T-cell (primary cell): ENCODE measurements around the gene ZNF445. TPM values are rescaled to one million over a fixed set of nuclear protein-coding genes. Genes with fewer than 3 reads are reported as not detected.

Experiments
- ATAC-seq, 4 experiments: fragments of 200-7000 bp in 3 of 4; fragments of 150-1000 bp in 1 of 4; cut with Tn5 transposase; replicated peaks in 1 of 4; 1 replicate in 3 of 4; 2 replicates in 1 of 4; pipeline ENCODE4 v1.10.0; 2021; ENCODE audit warnings: moderate library complexity in 3 of 4, mild to moderate bottlenecking in 2 of 4, moderate number of reproducible peaks in 1 of 4
- CTCF ChIA-PET, 2 donors: fragments of 300-600 bp; sonication (Branson Sonifier 250); formaldehyde crosslinking; loops; one replicate each; lab custom pipeline; 2022; ENCODE audit warnings: antibody characterized with exemption in 2 of 2; lab: Charles Lee
- POLR2A ChIA-PET, 2 donors: fragments of 300-600 bp; sonication (Branson Sonifier 250); formaldehyde crosslinking; loops; one replicate each; lab custom pipeline; 2022; ENCODE audit warnings: antibody characterized with exemption in 2 of 2; lab: Charles Lee
- DNase-seq, 35 experiments: peaks; one replicate each; pipeline versions ENCODE4 v3.0.0 to v3.0.0-alpha.2; 2013 to 2023
- H3K27ac ChIP-seq: one replicate; pipeline ENCODE4 v1.5.1; 2013; ENCODE audit warnings: low read length
- H3K27me3 ChIP-seq, 2 experiments: replicated peaks in 1 of 2; 1 replicate in 1 of 2; 2 replicates in 1 of 2; pipeline versions ENCODE4 v1.6.1 to v1.7.0; 2013; ENCODE audit warnings: low read length in 1 of 2, mixed read lengths in 1 of 2; ENCODE audit not compliant: control insufficient read depth in 2 of 2, insufficient read depth in 2 of 2; ENCODE audit errors: extremely low read depth in 1 of 2
- H3K36me3 ChIP-seq, 2 donors: 1 replicate in 1 of 2; 2 replicates in 1 of 2; pipeline versions ENCODE4 v1.6.1 to v1.7.0; 2013; ENCODE audit warnings: low read length in 1 of 2; ENCODE audit not compliant: control insufficient read depth in 2 of 2, insufficient read depth in 1 of 2; ENCODE audit errors: extremely low read depth in 1 of 2
- H3K4me1 ChIP-seq, 2 experiments: 1 replicate in 1 of 2; 2 replicates in 1 of 2; pipeline versions ENCODE4 v1.6.1 to v1.7.0; 2013; ENCODE audit warnings: low read length in 2 of 2, mixed read lengths in 1 of 2; ENCODE audit not compliant: insufficient read depth in 2 of 2, control insufficient read depth in 1 of 2; ENCODE audit errors: extremely low read depth in 1 of 2
- H3K4me3 ChIP-seq, 2 donors: 1 replicate in 1 of 2; 2 replicates in 1 of 2; pipeline versions ENCODE4 v1.5.1 to v1.7.0; 2013; ENCODE audit warnings: mild to moderate bottlenecking in 2 of 2, low read length in 1 of 2, moderate library complexity in 1 of 2; ENCODE audit not compliant: control insufficient read depth in 1 of 2; ENCODE audit errors: extremely low read depth in 1 of 2
- H3K9me3 ChIP-seq: 2 replicates; pipeline ENCODE4 v1.7.0; 2013
- H3K27ac Mint-ChIP-seq, 2 donors: one replicate each; pipeline ENCODE4 v1.8.0; 2020 to 2021; ENCODE audit warnings: mild to moderate bottlenecking in 2 of 2, mixed read lengths in 2 of 2
- H3K27me3 Mint-ChIP-seq, 2 donors: one replicate each; pipeline ENCODE4 v1.8.0; 2021 to 2022; ENCODE audit warnings: mixed read lengths in 2 of 2
- H3K36me3 Mint-ChIP-seq: one replicate; pipeline ENCODE4 v1.8.0; 2021; ENCODE audit warnings: mixed read lengths
- H3K4me1 Mint-ChIP-seq, 3 donors: one replicate each; pipeline ENCODE4 v1.8.0; 2020 to 2022; ENCODE audit warnings: mixed read lengths in 3 of 3, mild to moderate bottlenecking in 1 of 3
- H3K4me3 Mint-ChIP-seq, 3 donors: one replicate each; pipeline ENCODE4 v1.8.0; 2020 to 2022; ENCODE audit warnings: mild to moderate bottlenecking in 3 of 3, mixed read lengths in 3 of 3, moderate library complexity in 3 of 3
- H3K9me3 Mint-ChIP-seq, 3 donors: one replicate each; pipeline ENCODE4 v1.8.0; 2020 to 2022; ENCODE audit warnings: mixed read lengths in 3 of 3
- WGBS: methylation state at CpG from one replicate; pipeline ENCODE4 v1.1.5; 2013; ENCODE audit warnings: missing lambda C conversion rate; ENCODE audit not compliant: insufficient coverage; 5-methylcytosine and 5-hydroxymethylcytosine counted together
- total RNA-seq, 35 experiments: library from RNA in 6 of 35; stranded (reverse) in 6 of 35; fragments of 120-200 nt in 1 of 35; gene quantifications; one replicate each; pipeline versions ENCODE4 v1.2.1 to v1.2.4 and lab custom pipeline; 2013 to 2026

ZNF445 gene
- 10 to 100 TPM; 14.1 to 34.8 (median 29.6) TPM for total RNA-seq
- total RNA-seq (2013), result 17.4 TPM
- total RNA-seq (lab: John Stamatoyannopoulos, UW), result 20.4 to 119 (median 34.0) reads per million in 29 experiments

- peak within 1 kb of the TSS; percentile 91 to 94 (median 93) for H3K4me3 Mint-ChIP-seq
- Histone ChIP-seq H3K4me1 (peaks cover 12 to 19% of the 10 kb centered on the region in 2 experiments), H3K36me3 (no peaks in the 10 kb centered on the region), H3K27me3 (no peaks in the 10 kb centered on the region), H3K4me3 (peak within 1 kb of the TSS; percentile 57 to 83), H3K27ac (no peak within 1 kb of the TSS), H3K9me3 (no peaks in the 10 kb centered on the region)
- ATAC-seq, result peak; percentile 93 to 94 (median 94)
- peak within 1 kb of the TSS; percentile 81 to 84 for H3K27ac Mint-ChIP-seq
- peaks cover 34 to 41% (median 35%) of the 10 kb centered on the region in 3 donors for H3K4me1 Mint-ChIP-seq
- peak; percentile 49 to 85 (median 68) for DNase-seq
- WGBS, result under 1% methylated on average over 54 of the region's 69 CpGs
- H3K9me3 Mint-ChIP-seq, result no peaks in the 10 kb centered on the region
- no peaks in the 10 kb centered on the region for H3K36me3 Mint-ChIP-seq
- H3K27me3 Mint-ChIP-seq, result no peaks in the 10 kb centered on the region
- POLR2A ChIA-PET, result interaction anchor here (0.8 to 1.1 kb wide), 3 partner anchors 10 to 34 kb away, joined by 4 to 6 read pairs (median 5); no protein-coding TSS in a partner anchor
- CTCF ChIA-PET, result interaction anchor here (0.6 to 1.8 kb wide), 3 partner anchors 33 to 52 kb away, joined by 3 to 6 read pairs (median 3); no protein-coding TSS in a partner anchor
These were observed at the start of gene ZNF445 for GRCh38 chr3:44477312-44478030. TSS of gene ZNF445 (minus strand) at chr3:44477670. CDS start at chr3:44455549, 22,121 bp downstream.

- ATAC-seq, result no peak
- Histone ChIP-seq H3K9me3 (no peaks in the 10 kb centered on the region), H3K4me1 (no peaks in the 10 kb centered on the region), H3K27me3 (peaks cover 0 to 31% of the 10 kb centered on the region in 2 experiments), H3K4me3 (no peak overlapping the region), H3K27ac (no peak overlapping the region), H3K36me3 (no peaks in the 10 kb centered on the region)
- H3K27me3 Mint-ChIP-seq, result peaks cover 36 to 52% of the 10 kb centered on the region in 2 donors
- H3K36me3 Mint-ChIP-seq, result no peaks in the 10 kb centered on the region
- H3K4me3 Mint-ChIP-seq, result no peak overlapping the region
- no peak overlapping the region for H3K27ac Mint-ChIP-seq
- ChIA-PET POLR2A (no interaction called here), CTCF (no interaction called here)
- H3K4me1 Mint-ChIP-seq, result no peaks in the 10 kb centered on the region
- no peaks in the 10 kb centered on the region for H3K9me3 Mint-ChIP-seq
- no peak for DNase-seq
- WGBS, result 78% methylated on average over 4 of the region's 5 CpGs
These were observed 47.6 kb upstream of the ZNF445 start for GRCh38 chr3:44525060-44525459.

GRCh38 chr3:44522494-44522933 lies 45.0 kb upstream of the ZNF445 start:
- Mint-ChIP-seq H3K9me3 (no peaks in the 10 kb centered on the region), H3K36me3 (no peaks in the 10 kb centered on the region), H3K27me3 (peaks cover 45 to 54% of the 10 kb centered on the region in 2 donors), H3K27ac (no peak overlapping the region), H3K4me3 (no peak overlapping the region), H3K4me1 (peaks cover 6 to 11% (median 6%) of the 10 kb centered on the region in 3 donors)
- CTCF ChIA-PET, result interaction anchor here in 1 of 2 donors (0.7 kb wide), 1 partner anchor 33 kb away, joined by 9 read pairs; no protein-coding TSS in a partner anchor
- no peaks in the 10 kb centered on the region for H3K4me1 ChIP-seq
- H3K36me3 ChIP-seq, result no peaks in the 10 kb centered on the region
- ATAC-seq (no peak), DNase-seq (no peak)
- H3K9me3 ChIP-seq, result no peaks in the 10 kb centered on the region
- peaks cover 0 to 27% of the 10 kb centered on the region in 2 experiments for H3K27me3 ChIP-seq
- POLR2A ChIA-PET, result no interaction called here
- H3K4me3 ChIP-seq, result no peak overlapping the region
- WGBS, result 71% methylated on average over 7 of the region's 7 CpGs
- H3K27ac ChIP-seq, result no peak overlapping the region

- ATAC-seq (no peak), DNase-seq (no peak)
- no CpG with 5 or more reads among the region's 3 CpGs for WGBS
- Mint-ChIP-seq H3K9me3 (no peaks in the 10 kb centered on the region), H3K36me3 (no peaks in the 10 kb centered on the region), H3K27me3 (peaks cover 45 to 49% of the 10 kb centered on the region in 2 donors), H3K4me3 (no peak overlapping the region), H3K4me1 (peaks cover 6 to 11% (median 6%) of the 10 kb centered on the region in 3 donors), H3K27ac (no peak overlapping the region)
- ChIA-PET CTCF (interaction anchor here in 1 of 2 donors (0.5 to 0.7 kb wide), 3 partner anchors 32 to 225 kb away, joined by 6 to 9 read pairs (median 6); no protein-coding TSS in a partner anchor), POLR2A (interaction anchor here in 1 of 2 donors (0.7 kb wide), 1 partner anchor 49 kb away, joined by 4 read pairs; no protein-coding TSS in a partner anchor)
- H3K9me3 ChIP-seq, result no peaks in the 10 kb centered on the region
- H3K4me1 ChIP-seq, result no peaks in the 10 kb centered on the region
- no peak overlapping the region for H3K27ac ChIP-seq
- no peaks in the 10 kb centered on the region for H3K36me3 ChIP-seq
- no peak overlapping the region for H3K4me3 ChIP-seq
- peaks cover 0 to 21% of the 10 kb centered on the region in 2 experiments for H3K27me3 ChIP-seq
These were observed 44.3 kb upstream of the ZNF445 start for GRCh38 chr3:44521721-44522120.

- no peak overlapping the region for H3K27ac Mint-ChIP-seq
- DNase-seq (no peak), ATAC-seq (no peak)
- CTCF ChIA-PET, result no interaction called here
- WGBS, result 71% methylated on average over 1 of the region's 2 CpGs
- POLR2A ChIA-PET, result no interaction called here
- H3K27me3 Mint-ChIP-seq, result peaks cover 30 to 33% of the 10 kb centered on the region in 2 donors
- H3K4me1 ChIP-seq, result no peaks in the 10 kb centered on the region
- H3K27me3 ChIP-seq, result peaks cover 0 to 11% of the 10 kb centered on the region in 2 experiments
- H3K4me1 Mint-ChIP-seq, result peaks cover 6 to 11% (median 6%) of the 10 kb centered on the region in 3 donors
- no peak overlapping the region for H3K27ac ChIP-seq
- H3K36me3 ChIP-seq, result no peaks in the 10 kb centered on the region
- H3K9me3 Mint-ChIP-seq, result no peaks in the 10 kb centered on the region
- H3K4me3 Mint-ChIP-seq, result no peak overlapping the region
- H3K4me3 ChIP-seq, result no peak overlapping the region
- H3K36me3 Mint-ChIP-seq, result no peaks in the 10 kb centered on the region
- no peaks in the 10 kb centered on the region for H3K9me3 ChIP-seq
These were observed 41.3 kb upstream of the ZNF445 start for GRCh38 chr3:44518782-44519156.

GRCh38 chr3:44516230-44516629 lies 38.8 kb upstream of the ZNF445 start:
- Mint-ChIP-seq H3K4me3 (no peak overlapping the region), H3K27me3 (peaks cover 16 to 17% of the 10 kb centered on the region in 2 donors), H3K36me3 (no peaks in the 10 kb centered on the region), H3K27ac (no peak overlapping the region), H3K4me1 (peaks cover 11 to 19% (median 15%) of the 10 kb centered on the region in 3 donors), H3K9me3 (no peaks in the 10 kb centered on the region)
- no peak overlapping the region for H3K27ac ChIP-seq
- H3K4me3 ChIP-seq, result no peak overlapping the region
- ATAC-seq (no peak), DNase-seq (no peak)
- H3K9me3 ChIP-seq, result no peaks in the 10 kb centered on the region
- no peaks in the 10 kb centered on the region for H3K36me3 ChIP-seq
- CTCF ChIA-PET, result interaction anchor here in 1 of 2 donors (0.7 kb wide), 1 partner anchor 65 kb away, joined by 3 read pairs; no protein-coding TSS in a partner anchor
- no CpG with 5 or more reads among the region's 3 CpGs for WGBS
- H3K27me3 ChIP-seq, result peaks cover 0 to 6% of the 10 kb centered on the region in 2 experiments
- peaks cover 2 to 6% of the 10 kb centered on the region in 2 experiments for H3K4me1 ChIP-seq
- POLR2A ChIA-PET, result interaction anchor here in 1 of 2 donors (0.7 kb wide), 1 partner anchor 459 kb away, joined by 4 read pairs; no protein-coding TSS in a partner anchor
